ENCODE results near the gene FOXQ1.

DNA sequence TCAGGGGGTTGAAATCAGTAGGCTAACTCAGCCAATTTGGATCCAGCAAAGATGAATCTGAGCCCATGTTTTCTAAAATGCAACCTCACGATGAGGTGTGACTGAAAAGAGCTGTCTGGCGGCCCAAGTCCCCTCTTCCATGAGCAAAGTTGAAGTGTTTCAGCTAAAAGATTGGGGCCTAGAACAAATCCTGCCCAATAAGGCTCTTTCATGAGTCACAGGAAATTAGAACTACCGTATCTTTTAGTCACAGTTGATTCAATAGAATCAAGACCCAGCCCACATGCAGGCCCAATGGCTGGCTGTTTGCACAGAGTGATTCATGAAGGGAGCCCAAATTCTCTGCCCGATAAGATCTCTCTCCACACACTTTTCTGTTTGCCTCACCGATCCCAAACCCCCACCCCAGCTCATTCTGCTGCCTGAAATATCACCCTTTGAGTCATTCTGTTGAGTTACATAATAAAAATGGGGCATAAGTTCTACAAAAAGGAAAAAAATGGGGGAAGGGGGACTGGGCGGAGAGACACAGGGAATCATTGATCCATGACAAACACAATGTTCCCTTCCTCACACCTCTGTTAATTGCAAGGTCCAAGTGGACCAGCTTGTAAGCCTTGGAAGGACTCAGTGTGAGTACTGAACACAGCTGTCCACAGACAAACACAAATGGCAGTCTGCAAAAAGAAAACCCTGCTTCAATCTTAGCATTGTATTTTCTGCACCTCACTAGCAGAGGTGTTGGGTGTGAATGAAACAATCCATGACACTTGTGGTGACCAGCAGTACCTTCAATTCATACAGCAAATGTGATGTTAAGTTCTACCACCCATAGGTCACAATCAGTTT, 13.8 kb downstream of the FOXQ1 start:
- TF ChIP-seq POLR2AphosphoS5 (IDR thresholded peaks at IDR 0.05; ENCODE audit: low read depth, low read length) (0 out of 2 replicates have a peak, but pooled peaks have one; percentile 43), TAF1 (IDR thresholded peaks at IDR 0.05; ENCODE audit: borderline replicate concordance, insufficient read depth, low read length) (0 out of 2 replicates have a peak, but pooled peaks have one; percentile 62), SIN3A (IDR thresholded peaks at IDR 0.05; ENCODE audit: borderline replicate concordance, insufficient read depth, low read length) (0 out of 2 replicates have a peak, but pooled peaks have one; percentile 24), FOXP2 (optimal IDR thresholded peaks at IDR 0.05; ENCODE audit: borderline replicate concordance, extremely low read depth, extremely low read length, insufficient read depth) (no peak)
- TF ChIP-seq, protein P1, sequence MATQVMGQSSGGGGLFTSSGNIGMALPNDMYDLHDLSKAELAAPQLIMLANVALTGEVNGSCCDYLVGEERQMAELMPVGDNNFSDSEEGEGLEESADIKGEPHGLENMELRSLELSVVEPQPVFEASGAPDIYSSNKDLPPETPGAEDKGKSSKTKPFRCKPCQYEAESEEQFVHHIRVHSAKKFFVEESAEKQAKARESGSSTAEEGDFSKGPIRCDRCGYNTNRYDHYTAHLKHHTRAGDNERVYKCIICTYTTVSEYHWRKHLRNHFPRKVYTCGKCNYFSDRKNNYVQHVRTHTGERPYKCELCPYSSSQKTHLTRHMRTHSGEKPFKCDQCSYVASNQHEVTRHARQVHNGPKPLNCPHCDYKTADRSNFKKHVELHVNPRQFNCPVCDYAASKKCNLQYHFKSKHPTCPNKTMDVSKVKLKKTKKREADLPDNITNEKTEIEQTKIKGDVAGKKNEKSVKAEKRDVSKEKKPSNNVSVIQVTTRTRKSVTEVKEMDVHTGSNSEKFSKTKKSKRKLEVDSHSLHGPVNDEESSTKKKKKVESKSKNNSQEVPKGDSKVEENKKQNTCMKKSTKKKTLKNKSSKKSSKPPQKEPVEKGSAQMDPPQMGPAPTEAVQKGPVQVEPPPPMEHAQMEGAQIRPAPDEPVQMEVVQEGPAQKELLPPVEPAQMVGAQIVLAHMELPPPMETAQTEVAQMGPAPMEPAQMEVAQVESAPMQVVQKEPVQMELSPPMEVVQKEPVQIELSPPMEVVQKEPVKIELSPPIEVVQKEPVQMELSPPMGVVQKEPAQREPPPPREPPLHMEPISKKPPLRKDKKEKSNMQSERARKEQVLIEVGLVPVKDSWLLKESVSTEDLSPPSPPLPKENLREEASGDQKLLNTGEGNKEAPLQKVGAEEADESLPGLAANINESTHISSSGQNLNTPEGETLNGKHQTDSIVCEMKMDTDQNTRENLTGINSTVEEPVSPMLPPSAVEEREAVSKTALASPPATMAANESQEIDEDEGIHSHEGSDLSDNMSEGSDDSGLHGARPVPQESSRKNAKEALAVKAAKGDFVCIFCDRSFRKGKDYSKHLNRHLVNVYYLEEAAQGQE (IDR thresholded peaks at IDR 0.05; ENCODE audit: insufficient read depth in 1 of 2, low read depth in 2 of 2, low read length in 2 of 2) = peak in 1 of 2 experiments; percentile 68; a peak in 2 of 4 replicates
